Mesenchymal stem cell (in vitro differentiated cells and primary cell): ENCODE data around the gene MMP23B.
A peak's percentile ranks its signal among the peaks of the same experiment; 100 is the strongest.

Source experiments
- DNase-seq: peaks from one replicate; pipeline ENCODE4 v3.0.0-alpha.2; 2013
- H2AFZ ChIP-seq: one replicate; pipeline ENCODE4 v1.6.1; 2013; ENCODE audit warnings: low read depth, mild to moderate bottlenecking, control low read depth, inconsistent platforms, low read length, moderate library complexity
- H2AK5ac ChIP-seq: 2 replicates; pipeline ENCODE4 v1.6.1; 2013; ENCODE audit warnings: low read length, moderate library complexity, mild to moderate bottlenecking, inconsistent platforms; ENCODE audit not compliant: severe bottlenecking
- H2BK120ac ChIP-seq: one replicate; pipeline ENCODE4 v1.6.1; 2013; ENCODE audit warnings: low read depth, mild to moderate bottlenecking, inconsistent platforms, low read length, moderate library complexity
- H2BK12ac ChIP-seq, 2 experiments: one replicate each; pipeline ENCODE4 v1.6.1; 2013; ENCODE audit warnings: inconsistent platforms in 2 of 2, low read length in 2 of 2, mild to moderate bottlenecking in 2 of 2, moderate library complexity in 2 of 2, control low read depth in 1 of 2
- H2BK15ac ChIP-seq: one replicate; pipeline ENCODE4 v1.6.1; 2013; ENCODE audit warnings: mild to moderate bottlenecking, low read depth, inconsistent platforms; ENCODE audit not compliant: poor library complexity, severe bottlenecking
- H2BK5ac ChIP-seq: 2 replicates; pipeline ENCODE4 v1.6.1; 2013; ENCODE audit warnings: low read depth, mild to moderate bottlenecking, low read length, control low read depth, inconsistent platforms; ENCODE audit not compliant: poor library complexity, severe bottlenecking
- H3K14ac ChIP-seq, 2 experiments: one replicate each; pipeline ENCODE4 v1.6.1; 2013; ENCODE audit warnings: inconsistent platforms in 2 of 2, low read length in 2 of 2, control low read depth in 1 of 2, mild to moderate bottlenecking in 1 of 2, moderate library complexity in 1 of 2
- H3K18ac ChIP-seq, 2 experiments: one replicate each; pipeline ENCODE4 v1.6.1; 2013; ENCODE audit warnings: inconsistent platforms in 2 of 2, low read length in 2 of 2, control low read depth in 1 of 2, low read depth in 1 of 2, mild to moderate bottlenecking in 1 of 2
- H3K23ac ChIP-seq, 2 experiments: one replicate each; pipeline ENCODE4 v1.6.1; 2013; ENCODE audit warnings: inconsistent platforms in 2 of 2, low read length in 2 of 2, mild to moderate bottlenecking in 2 of 2, moderate library complexity in 2 of 2, control low read depth in 1 of 2
- H3K27ac ChIP-seq: 2 replicates; pipeline ENCODE4 v1.5.1; 2013; ENCODE audit warnings: mild to moderate bottlenecking, moderate library complexity, low read length, control low read depth, inconsistent platforms; ENCODE audit not compliant: poor library complexity, severe bottlenecking
- H3K27me3 ChIP-seq, 2 experiments: 2 replicates each; pipeline versions ENCODE4 v1.6.1 to v1.7.0; 2013; ENCODE audit warnings: low read length in 2 of 2, mild to moderate bottlenecking in 2 of 2, moderate library complexity in 2 of 2, control low read depth in 1 of 2, inconsistent platforms in 1 of 2; ENCODE audit not compliant: control insufficient read depth in 1 of 2, insufficient read depth in 1 of 2
- H3K36me3 ChIP-seq, 2 experiments: 2 replicates each; pipeline versions ENCODE4 v1.6.1 to v1.7.0; 2013; ENCODE audit warnings: low read length in 2 of 2, control low read depth in 1 of 2, inconsistent platforms in 1 of 2, low read depth in 1 of 2, mild to moderate bottlenecking in 1 of 2; ENCODE audit not compliant: insufficient read depth in 2 of 2, control insufficient read depth in 1 of 2
- H3K4ac ChIP-seq, 2 experiments: one replicate each; pipeline ENCODE4 v1.6.1; 2013; ENCODE audit warnings: inconsistent platforms in 2 of 2, low read length in 2 of 2, mild to moderate bottlenecking in 2 of 2, moderate library complexity in 2 of 2, control low read depth in 1 of 2, low read depth in 1 of 2
- H3K4me1 ChIP-seq: 2 replicates; pipeline ENCODE4 v1.6.1; 2013; ENCODE audit warnings: low read depth, low read length, control low read depth; ENCODE audit not compliant: control insufficient read depth, insufficient read depth
- H3K4me2 ChIP-seq: 2 replicates; pipeline ENCODE4 v1.6.1; 2013; ENCODE audit warnings: low read length, mild to moderate bottlenecking, inconsistent platforms; ENCODE audit not compliant: poor library complexity, severe bottlenecking
- H3K4me3 ChIP-seq, 2 experiments: 2 replicates each; pipeline versions ENCODE4 v1.5.1 to v1.7.0; 2013; ENCODE audit warnings: low read length in 2 of 2, mild to moderate bottlenecking in 2 of 2, control low read depth in 1 of 2, low read depth in 1 of 2; ENCODE audit not compliant: insufficient read depth in 1 of 2
- H3K79me1 ChIP-seq: replicated peaks from 2 replicates; pipeline ENCODE4 v1.6.1; 2013; ENCODE audit warnings: mild to moderate bottlenecking, control low read depth, low read length, inconsistent platforms; ENCODE audit not compliant: poor library complexity, severe bottlenecking
- H3K9ac ChIP-seq: 2 replicates; pipeline ENCODE4 v1.7.0; 2013; ENCODE audit warnings: mild to moderate bottlenecking, low read length, moderate library complexity
- H3K9me3 ChIP-seq: 2 replicates; pipeline ENCODE4 v1.7.0; 2013; ENCODE audit warnings: mild to moderate bottlenecking, low read length; ENCODE audit not compliant: control insufficient read depth
- H4K8ac ChIP-seq: one replicate; pipeline ENCODE4 v1.6.1; 2013; ENCODE audit warnings: inconsistent platforms, mild to moderate bottlenecking, low read length, moderate library complexity
- H4K91ac ChIP-seq: one replicate; pipeline ENCODE4 v1.6.1; 2013; ENCODE audit warnings: mild to moderate bottlenecking, low read length, inconsistent platforms
- WGBS: methylation state at CpG from one replicate; pipeline ENCODE4 v1.1.7; 2013; ENCODE audit warnings: mixed read lengths; 5-methylcytosine and 5-hydroxymethylcytosine counted together

Gene MMP23B

GRCh38 chr1:1666526-1666925 is 34.6 kb downstream of the MMP23B start:
- Histone ChIP-seq H2BK5ac (no peak overlapping the region), H4K8ac (no peak overlapping the region), H3K4me2 (no peak overlapping the region), H3K36me3 (peaks cover 53 to 62% of the 10 kb centered on the region in 2 experiments), H3K4ac (no peak overlapping the region), H3K4me1 (no peaks in the 10 kb centered on the region), H2BK120ac (no peak overlapping the region), H3K9ac (no peak overlapping the region), H4K91ac (no peak overlapping the region), H2BK15ac (no peak overlapping the region), H3K27ac (no peak overlapping the region), H3K18ac (no peak overlapping the region), H3K9me3 (no peaks in the 10 kb centered on the region), H2AK5ac (no peak overlapping the region), H2AFZ (no peak overlapping the region), H2BK12ac (no peak overlapping the region), H3K27me3 (no peaks in the 10 kb centered on the region), H3K79me1 (peaks cover 9% of the 10 kb centered on the region), H3K23ac (no peak overlapping the region), H3K14ac (no peak overlapping the region), H3K4me3 (no peak overlapping the region)
- no peak for DNase-seq
- 95% methylated on average over 15 of the region's 15 CpGs for WGBS

- Histone ChIP-seq H3K79me1 (peaks cover 20% of the 10 kb centered on the region), H2BK5ac (no peak overlapping the region), H3K23ac (no peak overlapping the region), H3K9ac (no peak overlapping the region), H3K4me2 (no peak overlapping the region), H3K4ac (no peak overlapping the region), H4K8ac (no peak overlapping the region), H3K4me1 (no peaks in the 10 kb centered on the region), H3K27me3 (no peaks in the 10 kb centered on the region), H2BK12ac (no peak overlapping the region), H3K18ac (no peak overlapping the region), H2BK120ac (no peak overlapping the region), H3K4me3 (no peak overlapping the region), H3K9me3 (no peaks in the 10 kb centered on the region), H3K14ac (no peak overlapping the region), H2BK15ac (no peak overlapping the region), H2AFZ (no peak overlapping the region), H3K36me3 (peaks cover 64 to 65% of the 10 kb centered on the region in 2 experiments), H3K27ac (no peak overlapping the region), H4K91ac (peak overlapping the region; percentile 4), H2AK5ac (no peak overlapping the region)
- WGBS = 96% methylated on average over 38 of the region's 43 CpGs
- DNase-seq = no peak
These were observed 37.8 kb downstream of the MMP23B start for GRCh38 chr1:1669468-1670440.

- Histone ChIP-seq H2BK120ac (no peak overlapping the region), H3K36me3 (peaks cover 54 to 58% of the 10 kb centered on the region in 2 experiments), H2BK5ac (no peak overlapping the region), H3K4me1 (no peaks in the 10 kb centered on the region), H3K4me2 (no peak overlapping the region), H3K27ac (no peak overlapping the region), H2AK5ac (no peak overlapping the region), H3K9me3 (no peaks in the 10 kb centered on the region), H3K4ac (no peak overlapping the region), H3K9ac (no peak overlapping the region), H3K23ac (no peak overlapping the region), H4K91ac (no peak overlapping the region), H2BK12ac (no peak overlapping the region), H2BK15ac (no peak overlapping the region), H4K8ac (no peak overlapping the region), H2AFZ (no peak overlapping the region), H3K27me3 (no peaks in the 10 kb centered on the region), H3K4me3 (no peak overlapping the region), H3K14ac (no peak overlapping the region), H3K79me1 (peaks cover 15% of the 10 kb centered on the region), H3K18ac (no peak overlapping the region)
- WGBS = 97% methylated on average over 24 of the region's 24 CpGs
- no peak for DNase-seq
These were observed 38.9 kb downstream of the MMP23B start for GRCh38 chr1:1670866-1671265.

GRCh38 chr1:1671365-1672119 is 39.6 kb downstream of the MMP23B start:
- H2BK15ac ChIP-seq = no peak overlapping the region
- H3K9ac ChIP-seq = no peak overlapping the region
- 92% methylated on average over 27 of the region's 27 CpGs for WGBS
- H3K14ac ChIP-seq = no peak overlapping the region
- H3K23ac ChIP-seq = no peak overlapping the region
- H3K4ac ChIP-seq = no peak overlapping the region
- H4K91ac ChIP-seq = no peak overlapping the region
- no peak overlapping the region for H2AFZ ChIP-seq
- no peaks in the 10 kb centered on the region for H3K4me1 ChIP-seq
- H4K8ac ChIP-seq = no peak overlapping the region
- no peak overlapping the region for H3K4me3 ChIP-seq
- peaks cover 15% of the 10 kb centered on the region for H3K79me1 ChIP-seq
- no peak overlapping the region for H2AK5ac ChIP-seq
- no peak overlapping the region for H2BK12ac ChIP-seq
- H2BK120ac ChIP-seq = no peak overlapping the region
- H2BK5ac ChIP-seq = no peak overlapping the region
- H3K9me3 ChIP-seq = no peaks in the 10 kb centered on the region
- H3K18ac ChIP-seq = no peak overlapping the region
- no peak for DNase-seq
- H3K27me3 ChIP-seq = no peaks in the 10 kb centered on the region
- no peak overlapping the region for H3K4me2 ChIP-seq
- peaks cover 48 to 51% of the 10 kb centered on the region in 2 experiments for H3K36me3 ChIP-seq
- H3K27ac ChIP-seq = no peak overlapping the region
